Karpas-422 (cell line): ENCODE data around the gene MTERF4. TPM values are rescaled to one million over a fixed set of nuclear protein-coding genes. Genes with fewer than 3 reads are reported as not detected.

Experiments
- DNase-seq: peaks from one replicate; pipeline ENCODE4 v3.0.0-alpha.2; 2015
- H2AFZ ChIP-seq: fragments of 200-600 bp; sonication (generic); 2 replicates; pipeline ENCODE4 v1.6.1; 2014; ENCODE audit warnings: antibody characterized with exemption, low read length, mixed read lengths
- H3K27ac ChIP-seq: fragments of 200-600 bp; sonication (generic); 2 replicates; pipeline ENCODE4 v1.5.1; 2014; ENCODE audit warnings: mild to moderate bottlenecking, low read length, moderate library complexity
- H3K27me3 ChIP-seq: fragments of 200-600 bp; sonication (generic); 2 replicates; pipeline ENCODE4 v1.6.1; 2014; ENCODE audit warnings: low read length, mixed read lengths
- H3K36me3 ChIP-seq: fragments of 200-600 bp; sonication (generic); 2 replicates; pipeline ENCODE4 v1.6.1; 2014; ENCODE audit warnings: low read length, mixed read lengths; ENCODE audit not compliant: insufficient read depth
- H3K4me1 ChIP-seq: fragments of 200-600 bp; sonication (generic); 2 replicates; pipeline ENCODE4 v1.6.1; 2014; ENCODE audit warnings: mild to moderate bottlenecking, low read length, mixed read lengths
- H3K4me2 ChIP-seq: fragments of 200-600 bp; sonication (generic); 2 replicates; pipeline ENCODE4 v1.6.1; 2014; ENCODE audit warnings: low read length, low read depth, mild to moderate bottlenecking; ENCODE audit not compliant: poor library complexity, severe bottlenecking
- H3K4me3 ChIP-seq: fragments of 200-600 bp; sonication (generic); 2 replicates; pipeline ENCODE4 v1.5.1; 2014; ENCODE audit warnings: mild to moderate bottlenecking, antibody characterized with exemption, low read length, mixed read lengths
- H3K79me2 ChIP-seq: fragments of 200-600 bp; sonication (generic); 2 replicates; pipeline ENCODE4 v1.6.1; 2014; ENCODE audit warnings: mild to moderate bottlenecking, low read length, mixed read lengths
- H3K9ac ChIP-seq: fragments of 200-600 bp; sonication (generic); 2 replicates; pipeline ENCODE4 v1.6.0; 2014; ENCODE audit warnings: low read length
- H3K9me2 ChIP-seq: fragments of 200-600 bp; sonication (generic), shearing (Covaris generic); replicated peaks from 2 replicates; pipeline ENCODE4 v1.6.0; 2014; ENCODE audit warnings: mild to moderate bottlenecking, low read length, moderate library complexity; ENCODE audit not compliant: insufficient read depth
- H3K9me3 ChIP-seq: fragments of 300-700, 200-600 bp; sonication (generic); 2 replicates; pipeline ENCODE4 v1.6.1; 2014; ENCODE audit warnings: low read length, mixed read lengths
- H4K20me1 ChIP-seq: fragments of 200-600 bp; sonication (generic); 2 replicates; pipeline ENCODE4 v1.6.1; 2014; ENCODE audit warnings: mild to moderate bottlenecking, antibody characterized with exemption, low read length, low read depth; ENCODE audit not compliant: insufficient read depth
- total RNA-seq: library from RNA; depleted of rRNA; stranded (reverse); fragments of >200 nt; shearing (Covaris generic); gene quantifications from 2 replicates; pipeline ENCODE4 v1.2.3, GENCODE V29; 2014; ENCODE audit warnings: low replicate concordance

Gene MTERF4
- total RNA-seq, 1 experiment from 2014 or later: 49.5 TPM

DNA sequence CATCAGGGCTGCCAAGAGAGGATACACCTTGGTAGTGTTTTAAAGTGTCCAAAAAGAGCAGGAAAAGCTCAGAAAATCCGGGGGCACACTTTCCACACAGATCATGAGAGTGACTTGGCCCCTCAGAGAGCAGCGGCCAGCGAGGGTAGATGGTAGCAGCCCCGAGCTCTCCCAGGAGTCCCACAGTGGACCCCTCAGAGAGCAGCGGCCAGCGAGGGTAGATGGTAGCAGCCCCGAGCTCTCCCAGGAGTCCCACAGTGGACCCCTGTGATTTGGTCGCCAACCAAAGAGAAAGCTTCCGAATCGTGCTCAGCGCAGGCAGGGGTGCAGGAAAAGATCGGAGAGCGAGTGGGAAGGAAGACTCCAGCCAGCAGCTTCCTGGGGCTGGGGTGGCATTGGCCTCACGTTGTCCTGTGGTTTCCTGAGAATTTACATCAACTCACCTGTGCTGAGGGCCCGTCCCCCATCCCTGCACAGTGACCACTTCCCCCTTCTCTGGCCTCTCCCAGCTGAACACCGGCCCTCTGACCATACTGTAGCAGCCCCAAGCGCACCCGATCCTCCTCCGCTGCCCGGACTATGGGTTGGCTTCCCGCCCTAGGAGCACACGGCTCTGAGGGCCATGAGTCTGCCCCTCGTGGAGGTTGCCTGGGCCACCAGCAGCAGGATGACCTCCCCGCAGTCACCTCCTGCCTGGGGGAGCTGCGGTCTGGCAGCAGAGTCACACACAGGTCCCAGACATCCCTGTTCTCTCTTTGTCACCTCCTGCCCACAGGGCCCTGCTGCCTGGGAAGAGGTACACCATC is 33.7 kb downstream of the MTERF4 start:
- H3K4me2 ChIP-seq: no peak overlapping the region

DNA sequence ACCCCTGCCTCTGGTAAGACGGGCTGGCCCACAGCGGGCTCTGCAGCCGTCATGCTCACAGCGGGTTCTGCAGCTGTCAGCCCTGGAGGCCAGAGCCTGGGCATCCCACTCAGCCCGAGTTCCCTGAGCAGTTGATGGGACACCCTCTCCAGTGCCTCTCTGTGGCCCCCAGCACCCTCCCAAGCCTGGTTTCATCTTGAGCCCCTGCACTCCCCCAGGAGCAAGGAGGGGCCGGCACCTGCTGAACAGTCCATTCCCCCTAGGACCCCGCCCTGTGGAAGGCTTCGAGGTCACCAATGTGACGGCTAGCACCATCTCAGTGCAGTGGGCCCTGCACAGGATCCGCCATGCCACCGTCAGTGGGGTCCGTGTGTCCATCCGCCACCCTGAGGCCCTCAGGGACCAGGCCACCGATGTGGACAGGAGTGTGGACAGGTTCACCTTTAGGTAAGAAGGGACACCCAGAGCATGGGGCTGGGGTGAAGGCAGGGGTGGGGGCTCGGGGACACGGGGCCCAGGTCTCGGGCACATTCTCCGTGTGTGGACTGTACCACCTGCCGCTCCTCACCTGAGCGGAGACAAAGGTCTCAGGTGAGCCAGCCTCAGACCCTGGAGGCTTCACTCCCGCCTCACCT is 34.5 kb downstream of the MTERF4 start:
- no peak overlapping the region for H3K9ac ChIP-seq

More for the DNA sequence above, 33.7 kb downstream of the MTERF4 start:
- Histone ChIP-seq H3K9me3 (no peaks in the 10 kb centered on the region), H4K20me1 (0 out of 2 replicates have a peak, but pooled peaks cover 7% of the 10 kb centered on the region), H3K4me3 (no peak overlapping the region), H3K27me3 (no peaks in the 10 kb centered on the region), H3K9ac (no peak overlapping the region), H3K27ac (no peak overlapping the region), H3K36me3 (no peaks in the 10 kb centered on the region), H3K4me1 (peaks cover 2% of the 10 kb centered on the region; the same call in 1 of the 2 replicates), H2AFZ (no peak overlapping the region), H3K9me2 (no peaks in the 10 kb centered on the region), H3K79me2 (no peaks in the 10 kb centered on the region)
- no peak for DNase-seq

DNA sequence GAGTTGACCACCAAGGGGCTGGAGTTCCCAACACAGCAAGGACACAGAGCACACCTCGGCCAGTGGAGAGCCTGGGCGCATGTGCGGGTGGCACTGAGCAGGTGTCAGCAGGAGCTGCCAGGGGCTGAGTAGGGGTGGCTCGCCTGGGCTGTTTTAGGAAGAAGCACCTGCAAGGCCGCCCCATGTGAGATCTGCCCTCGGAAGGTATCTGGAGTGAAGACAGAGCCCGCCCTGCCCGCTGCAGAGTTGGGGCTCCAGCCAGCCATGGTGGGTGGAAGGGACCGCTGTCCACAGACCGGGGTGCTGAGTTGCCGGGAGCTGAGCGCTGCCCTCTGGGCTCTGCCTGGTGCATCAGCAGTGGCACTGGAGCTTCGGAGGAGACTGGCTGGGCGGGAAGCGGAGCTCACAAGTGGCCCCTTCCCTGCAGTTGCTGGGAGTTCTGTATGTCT is 35.2 kb downstream of the MTERF4 start:
- DNase-seq: no peak
- Histone ChIP-seq H3K9me3 (no peaks in the 10 kb centered on the region), H3K36me3 (no peaks in the 10 kb centered on the region), H3K79me2 (no peaks in the 10 kb centered on the region), H3K27me3 (no peaks in the 10 kb centered on the region), H3K9me2 (no peaks in the 10 kb centered on the region), H4K20me1 (0 out of 2 replicates have a peak, but pooled peaks cover 9% of the 10 kb centered on the region), H3K27ac (no peak overlapping the region), H3K9ac (no peak overlapping the region), H2AFZ (no peak overlapping the region), H3K4me1 (peaks cover 2% of the 10 kb centered on the region; the same call in 1 of the 2 replicates), H3K4me2 (no peak overlapping the region), H3K4me3 (no peak overlapping the region)

More for the DNA sequence above, 34.5 kb downstream of the MTERF4 start:
- no peak overlapping the region for H3K4me3 ChIP-seq
- H3K9me2 ChIP-seq: no peaks in the 10 kb centered on the region
- no peak for DNase-seq
- H4K20me1 ChIP-seq: 0 out of 2 replicates have a peak, but pooled peaks cover 9% of the 10 kb centered on the region
- no peaks in the 10 kb centered on the region for H3K36me3 ChIP-seq
- no peaks in the 10 kb centered on the region for H3K79me2 ChIP-seq
- peaks cover 2% of the 10 kb centered on the region; the same call in 1 of the 2 replicates for H3K4me1 ChIP-seq
- H3K4me2 ChIP-seq: no peak overlapping the region
- no peak overlapping the region for H2AFZ ChIP-seq
- no peaks in the 10 kb centered on the region for H3K9me3 ChIP-seq
- H3K27me3 ChIP-seq: no peaks in the 10 kb centered on the region
- H3K27ac ChIP-seq: no peak overlapping the region

DNA sequence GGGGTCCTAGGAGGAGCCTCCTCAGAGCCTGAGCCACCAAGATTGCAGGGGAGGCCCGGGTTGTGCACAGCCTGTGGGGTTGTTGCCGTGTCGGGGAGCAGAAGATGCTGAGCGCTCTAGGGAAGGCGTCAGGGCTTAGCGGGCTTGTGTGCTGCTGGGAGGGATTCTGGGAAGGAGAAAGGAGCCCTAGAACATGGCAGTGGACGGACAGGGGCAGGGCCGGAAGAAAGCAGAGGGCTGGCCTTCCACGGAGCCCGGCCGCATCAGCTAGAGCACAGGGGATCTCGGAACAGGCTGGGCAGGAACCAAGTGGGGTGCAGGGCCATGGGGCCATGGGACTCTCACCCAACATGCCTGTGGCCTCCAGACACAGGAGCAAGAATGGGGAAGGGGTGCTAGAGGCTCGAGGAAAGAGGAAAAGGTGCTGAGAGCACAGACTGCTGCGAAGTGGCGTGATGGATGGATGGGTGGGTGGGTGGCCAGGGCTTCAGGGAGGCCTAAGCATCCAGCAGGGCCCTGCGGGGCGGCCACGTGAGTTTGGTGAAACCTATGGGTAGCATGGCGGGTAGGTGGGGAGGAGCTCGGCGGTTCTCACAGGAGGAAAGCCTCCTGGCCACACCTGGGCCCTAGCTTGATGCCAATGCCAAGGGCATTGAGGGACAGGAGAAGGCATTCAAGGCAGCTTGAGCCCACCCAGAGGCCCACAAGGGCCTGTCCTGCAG is 35.8 kb downstream of the MTERF4 start:
- Histone ChIP-seq H3K4me2 (no peak overlapping the region), H3K27ac (no peak overlapping the region), H3K79me2 (no peaks in the 10 kb centered on the region), H3K4me3 (no peak overlapping the region), H3K4me1 (peaks cover 2% of the 10 kb centered on the region; the same call in 1 of the 2 replicates), H3K27me3 (no peaks in the 10 kb centered on the region), H3K9me3 (no peaks in the 10 kb centered on the region), H3K36me3 (no peaks in the 10 kb centered on the region), H3K9ac (no peak overlapping the region), H4K20me1 (0 out of 2 replicates have a peak, but pooled peaks cover 9% of the 10 kb centered on the region), H2AFZ (no peak overlapping the region), H3K9me2 (no peaks in the 10 kb centered on the region)
- no peak for DNase-seq

DNA sequence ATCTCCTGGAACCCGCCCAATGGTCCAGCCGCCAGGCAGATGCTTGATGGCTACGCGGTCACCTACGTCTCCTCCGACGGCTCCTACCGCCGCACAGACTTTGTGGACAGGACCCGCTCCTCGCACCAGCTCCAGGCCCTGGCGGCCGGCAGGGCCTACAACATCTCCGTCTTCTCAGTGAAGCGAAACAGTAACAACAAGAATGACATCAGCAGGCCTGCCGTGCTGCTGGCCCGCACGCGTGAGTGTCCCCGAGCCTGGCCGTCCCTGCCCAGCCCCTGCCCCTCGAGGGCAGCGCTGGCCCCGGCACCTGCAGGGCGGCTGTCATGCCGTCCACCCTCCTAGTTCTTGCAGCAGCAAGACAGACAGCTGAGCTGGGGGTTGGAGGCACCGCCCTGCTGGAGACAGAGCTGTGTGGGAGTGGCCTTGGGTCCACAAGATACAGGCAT is 36.7 kb downstream of the MTERF4 start:
- Histone ChIP-seq H2AFZ (no peak overlapping the region), H3K27me3 (no peaks in the 10 kb centered on the region), H3K4me1 (peaks cover 2% of the 10 kb centered on the region; the same call in 1 of the 2 replicates), H3K27ac (no peak overlapping the region), H3K9ac (no peak overlapping the region), H3K9me3 (no peaks in the 10 kb centered on the region), H3K4me2 (no peak overlapping the region), H3K36me3 (no peaks in the 10 kb centered on the region), H4K20me1 (0 out of 2 replicates have a peak, but pooled peaks cover 9% of the 10 kb centered on the region), H3K4me3 (no peak overlapping the region), H3K79me2 (no peaks in the 10 kb centered on the region), H3K9me2 (no peaks in the 10 kb centered on the region)
- peak; percentile 50 for DNase-seq

DNA sequence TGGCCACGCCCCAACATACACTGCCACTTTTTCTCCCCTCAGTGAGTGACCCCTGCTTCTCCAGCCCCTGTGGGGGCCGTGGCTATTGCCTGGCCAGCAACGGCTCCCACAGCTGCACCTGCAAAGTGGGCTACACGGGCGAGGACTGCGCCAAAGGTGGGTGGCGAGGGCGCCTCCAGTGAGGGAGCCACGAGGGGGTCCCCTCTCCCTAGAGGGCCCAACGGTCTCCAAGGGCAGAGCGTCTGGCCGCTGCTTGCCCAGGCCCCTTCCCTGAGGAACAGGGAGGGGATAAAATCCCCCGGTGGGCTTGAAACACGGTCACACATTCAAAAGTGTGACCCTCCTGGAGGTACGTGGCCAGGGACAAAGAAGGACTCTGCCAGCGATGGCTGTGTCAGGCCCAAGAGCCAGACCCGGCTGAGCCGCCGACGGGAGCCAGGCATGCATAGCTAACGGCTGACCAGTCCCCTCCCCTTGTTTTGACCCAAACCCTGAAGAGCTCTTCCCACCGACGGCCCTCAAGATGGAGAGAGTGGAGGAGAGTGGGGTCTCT is 37.2 kb downstream of the MTERF4 start:
- Histone ChIP-seq H3K9me3 (no peaks in the 10 kb centered on the region), H3K9ac (no peak overlapping the region), H3K9me2 (no peaks in the 10 kb centered on the region), H3K79me2 (no peaks in the 10 kb centered on the region), H3K27me3 (no peaks in the 10 kb centered on the region), H3K36me3 (no peaks in the 10 kb centered on the region), H3K4me1 (peaks cover 2% of the 10 kb centered on the region; the same call in 1 of the 2 replicates), H3K4me3 (no peak overlapping the region), H2AFZ (no peak overlapping the region), H3K27ac (no peak overlapping the region), H4K20me1 (0 out of 2 replicates have a peak, but pooled peaks cover 9% of the 10 kb centered on the region), H3K4me2 (no peak overlapping the region)
- no peak for DNase-seq

DNA sequence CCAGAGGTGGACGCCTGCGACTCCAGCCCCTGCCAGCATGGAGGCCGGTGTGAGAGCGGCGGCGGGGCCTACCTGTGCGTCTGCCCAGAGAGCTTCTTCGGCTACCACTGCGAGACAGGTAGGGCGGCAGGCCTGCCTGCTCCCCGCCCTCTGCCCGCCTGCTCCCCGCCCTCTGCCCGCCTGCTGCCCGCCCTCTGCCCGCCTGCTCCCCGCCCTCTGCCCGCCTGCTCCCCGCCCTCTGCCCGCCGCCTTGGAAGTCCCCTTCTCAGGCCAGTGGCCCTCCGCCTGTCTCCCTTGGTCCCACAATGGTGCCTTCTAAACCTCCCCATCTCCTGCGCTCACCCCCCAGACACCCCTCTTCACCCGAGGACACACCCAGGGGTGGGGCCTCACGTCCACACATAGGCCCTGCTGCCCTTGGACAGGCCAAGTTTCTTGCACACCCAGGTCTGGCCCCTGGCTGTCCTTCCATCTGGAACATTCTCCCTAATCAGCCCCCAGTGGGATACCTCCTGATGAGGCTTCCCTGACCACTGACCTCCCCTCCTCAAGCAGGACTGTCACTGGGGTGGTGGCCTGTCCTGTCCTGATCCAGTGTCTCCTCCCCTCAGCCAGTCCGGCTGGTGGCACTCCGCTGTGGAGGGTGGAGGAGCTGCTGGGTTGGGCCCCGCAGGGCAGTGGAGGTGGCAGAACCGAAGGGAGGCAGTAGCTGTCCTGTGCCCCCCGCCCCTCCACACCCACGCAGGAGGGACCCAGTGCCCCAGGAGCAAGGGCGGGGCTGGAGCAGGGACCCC is 37.9 kb downstream of the MTERF4 start:
- H4K20me1 ChIP-seq: 0 out of 2 replicates have a peak, but pooled peaks cover 9% of the 10 kb centered on the region
- H3K4me2 ChIP-seq: no peak overlapping the region
- H3K27ac ChIP-seq: no peak overlapping the region
- H3K36me3 ChIP-seq: no peaks in the 10 kb centered on the region
- no peaks in the 10 kb centered on the region for H3K9me2 ChIP-seq
- DNase-seq: peak; percentile 66
- no peak overlapping the region for H3K9ac ChIP-seq
- peaks cover 2% of the 10 kb centered on the region; the same call in 1 of the 2 replicates for H3K4me1 ChIP-seq
- no peaks in the 10 kb centered on the region for H3K79me2 ChIP-seq
- H3K4me3 ChIP-seq: no peak overlapping the region
- H3K9me3 ChIP-seq: no peaks in the 10 kb centered on the region
- H2AFZ ChIP-seq: no peak overlapping the region
- no peaks in the 10 kb centered on the region for H3K27me3 ChIP-seq
